NCI-H82 treated with DMSO at 0.1 percent for 48 hours (cell line): ENCODE measurements around the gene NFYC.

Experiments
- DNase-seq: peaks from one replicate; lab custom pipeline; 2025; ENCODE audit not compliant: unreplicated experiment; lab: John Stamatoyannopoulos, UW

NFYC gene

DNA sequence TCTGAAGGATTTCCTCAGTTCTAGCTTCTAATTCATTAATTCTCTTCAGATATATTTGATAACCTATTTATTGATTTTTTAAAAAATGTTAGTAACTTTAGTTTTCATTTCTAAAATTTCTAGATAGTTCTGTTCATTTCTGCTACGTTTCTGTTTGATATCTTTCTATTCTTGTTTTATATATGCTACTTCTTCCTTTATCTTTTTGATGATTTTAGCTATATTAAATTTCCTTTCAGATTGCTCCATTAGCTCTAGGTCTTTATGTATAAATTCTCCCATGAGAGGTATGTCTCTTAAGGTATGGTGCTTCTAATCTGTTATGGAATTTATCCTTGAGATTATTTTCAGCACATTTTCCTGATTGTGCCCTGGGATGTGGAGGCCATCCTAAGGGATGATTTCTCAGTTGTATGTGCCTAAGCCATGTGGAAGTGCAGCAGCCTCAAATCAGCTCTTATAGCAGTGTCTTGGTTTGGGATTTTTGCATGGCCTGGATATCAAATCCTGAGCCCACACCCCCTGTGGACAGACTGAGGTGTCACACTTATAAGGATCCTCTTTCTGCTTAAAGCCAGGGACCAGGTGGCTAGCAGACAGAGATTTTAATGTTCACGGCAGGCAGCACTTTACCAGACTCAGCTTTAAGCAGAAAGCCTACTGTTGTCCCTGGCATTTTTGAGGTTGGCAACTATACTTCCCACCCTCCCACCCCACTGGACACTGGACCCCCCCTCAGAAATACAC lies 85.9 kb downstream of the NFYC start:
- DNase-seq: no peak

DNA sequence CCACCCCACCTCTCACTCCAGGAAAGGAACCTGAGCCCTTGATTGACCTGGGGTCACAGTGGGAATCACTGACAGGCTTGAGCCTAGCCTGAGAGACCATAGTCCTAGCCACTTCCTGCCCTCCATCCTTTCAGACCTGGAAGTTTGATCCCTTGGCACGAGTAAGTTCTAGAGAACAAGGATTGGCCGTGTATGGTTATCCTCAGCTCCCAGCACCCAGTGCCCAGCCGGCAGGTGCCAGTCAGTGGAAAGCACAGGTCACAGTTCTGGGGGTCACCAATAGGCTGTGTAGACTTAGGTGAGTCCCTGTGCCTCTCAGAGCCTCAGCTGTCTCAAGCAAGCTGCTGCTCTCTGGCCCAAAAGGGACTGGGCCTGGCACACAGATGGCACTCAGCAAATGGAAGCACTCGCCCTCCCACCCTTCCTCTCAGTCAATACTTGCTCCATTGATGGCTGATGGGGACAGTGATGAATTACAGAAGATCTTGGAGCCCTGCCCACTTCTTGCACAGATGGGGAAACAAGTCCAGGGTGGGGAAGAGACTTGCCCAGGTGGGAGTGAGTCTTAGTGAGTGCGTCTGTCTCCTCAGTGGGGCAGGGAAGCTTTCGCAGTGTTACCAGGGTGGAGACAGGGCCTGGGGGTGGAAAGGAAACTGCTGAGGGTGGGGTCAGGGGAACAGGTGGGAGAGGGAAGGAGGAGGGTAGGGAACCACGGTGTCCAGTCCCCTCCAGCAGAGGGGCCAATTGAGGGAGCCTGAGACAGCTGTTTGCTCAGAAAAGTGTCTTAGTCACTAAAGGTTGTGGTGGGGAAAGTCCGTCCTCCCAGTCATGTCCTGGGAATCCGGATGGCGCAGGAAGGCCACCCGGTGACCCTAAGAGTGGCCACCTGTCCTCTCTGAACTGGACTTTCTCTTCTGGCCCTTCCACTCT lies 89.4 kb downstream of the NFYC start:
- no peak for DNase-seq

DNA sequence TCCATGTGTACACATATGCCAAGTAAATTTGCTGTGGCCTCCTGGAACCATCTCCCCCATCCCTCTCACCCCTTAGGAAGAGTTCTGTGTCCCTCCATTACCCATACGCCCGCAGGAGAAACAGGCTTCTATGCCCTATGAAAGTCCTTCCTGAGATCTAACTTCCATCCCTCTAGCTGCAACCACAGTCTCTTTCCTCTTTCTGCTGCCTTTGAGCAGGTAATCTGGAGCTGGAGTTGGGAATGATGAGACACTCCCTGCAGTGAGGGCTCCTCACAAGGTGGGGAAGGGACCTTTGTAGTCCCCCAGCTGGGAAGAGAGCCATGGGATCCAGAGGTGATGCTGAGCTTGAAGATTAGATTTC lies 90.1 kb downstream of the NFYC start:
- no peak for DNase-seq

DNA sequence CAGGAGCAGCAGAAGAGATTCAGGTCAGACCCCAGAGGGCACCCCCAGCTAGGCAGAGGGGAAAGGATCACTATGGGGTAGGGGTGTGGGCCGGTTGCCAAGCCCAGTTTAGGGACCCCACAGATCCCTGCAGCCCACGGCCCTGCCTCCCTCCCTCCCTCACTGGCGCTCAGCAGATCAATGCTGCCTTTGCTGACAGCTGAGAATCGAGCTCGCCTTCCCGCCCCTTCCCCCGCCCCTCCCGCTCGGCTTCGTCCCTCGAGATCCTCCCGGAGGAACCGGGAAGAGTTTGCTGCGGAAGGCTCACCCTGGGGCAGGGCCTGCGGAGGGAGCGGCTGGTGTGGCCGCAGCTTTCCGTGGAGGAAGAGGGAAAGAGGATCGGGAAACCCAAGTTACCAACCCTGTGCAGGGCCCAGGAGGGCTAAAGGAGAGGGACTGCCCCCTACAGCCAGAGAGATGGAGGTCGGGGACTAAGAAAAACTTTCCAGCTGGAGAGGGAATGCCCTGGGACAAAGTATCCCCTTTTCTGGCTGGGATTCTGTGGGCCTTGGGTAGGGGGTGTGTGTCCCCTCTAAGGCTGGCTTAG lies 91.0 kb downstream of the NFYC start:
- peak; percentile 30 for DNase-seq

DNA sequence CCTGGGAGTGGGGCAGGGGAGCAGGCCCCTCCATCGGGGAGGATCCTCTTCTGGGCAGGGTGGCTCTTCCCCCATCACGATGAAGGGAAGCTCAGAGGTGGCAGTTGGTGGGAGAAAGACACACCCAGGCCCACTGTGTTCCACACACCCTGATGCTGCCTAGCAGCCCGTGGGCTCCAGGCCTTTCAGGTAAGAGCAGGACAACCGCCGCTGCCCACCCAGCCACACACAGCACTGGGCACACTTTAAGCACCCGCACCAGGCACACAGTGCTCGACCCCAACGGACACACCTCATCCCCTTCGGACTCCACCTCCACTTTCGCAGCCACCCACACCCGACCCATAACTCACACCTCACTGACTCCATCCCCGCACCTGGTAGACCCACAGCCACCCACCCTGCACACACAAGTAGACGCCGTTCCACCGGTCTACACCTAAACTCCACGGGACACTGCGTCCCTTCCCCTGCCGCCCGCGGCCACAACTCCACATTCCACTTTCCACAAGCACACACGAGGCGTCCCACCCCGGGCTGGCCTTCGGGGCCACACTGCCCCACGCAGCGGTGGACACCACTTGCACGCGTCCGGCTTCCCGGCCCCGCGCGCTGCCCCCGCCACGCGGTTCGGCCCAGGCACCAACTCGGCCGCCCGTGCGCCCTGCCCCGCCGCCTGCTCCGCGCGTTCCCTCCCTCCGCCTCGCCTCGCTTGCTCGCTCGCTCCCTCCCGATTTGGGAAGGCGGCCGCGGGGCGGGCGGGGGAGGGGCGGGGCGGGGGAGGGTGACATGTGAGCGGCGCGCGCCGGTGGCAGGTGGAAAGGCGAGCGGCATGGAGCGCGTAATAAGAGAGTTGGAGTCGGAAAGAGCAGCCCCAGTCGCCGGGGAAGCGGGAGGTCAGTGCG lies 91.7 kb downstream of the NFYC start, which contains the start of gene KCNQ4:
Gene KCNQ4, plus strand, starts transcription at position 787 of the 905 bp plus-strand sequence. CDS start 307 bp downstream, outside the sequence.
- no peak for DNase-seq

DNA sequence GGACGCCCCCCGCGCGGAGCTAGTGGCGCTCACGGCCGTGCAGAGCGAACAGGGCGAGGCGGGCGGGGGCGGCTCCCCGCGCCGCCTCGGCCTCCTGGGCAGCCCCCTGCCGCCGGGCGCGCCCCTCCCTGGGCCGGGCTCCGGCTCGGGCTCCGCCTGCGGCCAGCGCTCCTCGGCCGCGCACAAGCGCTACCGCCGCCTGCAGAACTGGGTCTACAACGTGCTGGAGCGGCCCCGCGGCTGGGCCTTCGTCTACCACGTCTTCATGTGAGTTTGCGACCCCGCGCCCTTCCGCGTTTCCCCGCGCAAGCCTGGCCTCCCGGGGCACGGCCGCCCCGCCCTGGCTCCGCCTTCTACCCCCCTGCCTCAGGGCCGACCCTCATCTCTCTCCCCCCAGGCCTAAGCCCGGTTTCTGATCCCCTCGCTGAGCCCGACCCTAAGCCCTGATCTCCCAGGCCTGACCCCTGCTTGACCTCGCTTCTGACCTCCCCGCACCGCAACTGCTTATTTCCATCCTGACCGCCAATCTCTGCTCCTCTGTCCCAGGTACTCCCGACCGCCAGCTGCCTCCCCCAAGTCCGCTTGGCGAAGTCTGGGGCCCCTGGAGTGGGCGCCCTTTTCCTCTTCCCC lies 92.8 kb downstream of the NFYC start:
- DNase-seq: no peak

DNA sequence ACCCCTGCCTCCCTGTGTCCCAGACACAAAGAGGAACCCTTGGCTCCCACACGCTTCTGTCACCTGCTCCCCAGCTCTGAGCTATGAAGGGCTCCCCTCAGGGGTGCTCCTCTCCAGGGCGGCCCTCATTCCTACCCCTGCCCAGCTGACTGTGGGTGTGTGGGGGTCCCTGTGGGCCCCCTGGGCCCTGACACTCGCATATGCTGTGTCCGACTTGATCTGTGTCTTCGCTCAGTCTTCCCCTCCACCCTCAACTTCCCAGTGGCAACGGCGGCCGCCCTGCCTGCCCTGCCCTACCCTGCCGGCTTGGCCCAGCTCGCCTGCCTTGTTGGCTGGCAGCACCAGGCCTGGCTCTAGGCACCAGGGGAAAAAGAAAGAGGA lies 93.3 kb downstream of the NFYC start:
- no peak for DNase-seq

DNA sequence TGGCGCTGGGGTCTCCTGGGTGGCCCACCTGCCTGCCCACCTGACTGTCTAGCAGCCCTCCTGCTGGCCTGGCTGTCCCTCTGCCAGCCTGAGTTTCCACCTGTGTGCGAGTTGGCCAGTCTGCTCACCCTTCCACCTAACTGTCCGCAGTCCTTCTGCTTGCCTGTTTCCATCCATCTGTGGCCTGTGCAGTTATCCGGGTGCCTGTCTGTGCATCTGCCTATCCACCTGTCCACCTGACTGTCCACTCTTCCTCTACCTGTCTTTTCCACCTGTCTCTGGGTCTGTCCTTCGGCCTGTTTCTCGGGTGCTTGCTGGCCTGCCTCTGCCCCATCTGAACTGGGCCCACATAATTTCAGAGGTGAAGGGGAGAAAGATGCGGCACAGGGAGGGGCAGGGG lies 93.9 kb downstream of the NFYC start:
- no peak for DNase-seq

DNA sequence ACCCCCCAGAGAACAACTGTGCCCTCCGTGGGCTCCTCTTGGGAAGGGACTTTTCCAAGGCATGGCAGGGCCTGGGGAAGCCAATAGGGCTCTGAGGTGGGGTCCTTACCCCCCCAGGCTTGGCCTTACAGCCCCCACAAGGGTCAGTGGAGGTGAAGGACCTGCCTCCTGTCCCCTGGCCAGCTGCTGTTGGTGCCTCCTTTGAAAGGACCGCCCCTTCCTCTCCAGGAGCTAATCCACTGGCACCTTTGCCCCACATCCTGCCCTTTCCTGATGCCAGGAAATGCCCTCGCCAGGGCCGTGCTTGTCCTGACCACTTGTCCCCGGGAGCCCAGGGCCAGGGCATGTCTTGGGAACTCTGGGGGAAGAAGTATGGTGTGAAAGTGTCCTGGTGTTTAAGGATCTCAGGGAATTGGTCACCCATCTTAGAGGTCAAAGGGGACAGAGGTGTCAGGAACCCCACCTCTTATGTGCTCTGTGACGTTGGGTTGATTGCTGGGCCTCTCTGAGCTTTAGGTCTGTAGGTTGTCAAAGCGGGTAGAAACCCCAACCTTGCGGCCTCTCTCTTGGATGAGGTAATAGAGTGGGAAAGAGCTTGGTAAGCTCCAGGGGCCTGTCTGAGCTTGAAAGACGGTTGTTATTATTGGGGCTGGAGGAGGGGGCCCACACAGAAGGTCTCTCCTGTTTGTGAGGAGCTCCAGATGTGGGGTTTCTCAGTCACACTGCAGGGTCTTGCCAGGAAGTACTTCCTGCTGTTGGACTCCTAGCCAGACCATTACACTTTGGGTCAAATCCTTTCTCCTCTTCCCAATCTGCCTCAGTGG lies 94.9 kb downstream of the NFYC start:
- DNase-seq: no peak

DNA sequence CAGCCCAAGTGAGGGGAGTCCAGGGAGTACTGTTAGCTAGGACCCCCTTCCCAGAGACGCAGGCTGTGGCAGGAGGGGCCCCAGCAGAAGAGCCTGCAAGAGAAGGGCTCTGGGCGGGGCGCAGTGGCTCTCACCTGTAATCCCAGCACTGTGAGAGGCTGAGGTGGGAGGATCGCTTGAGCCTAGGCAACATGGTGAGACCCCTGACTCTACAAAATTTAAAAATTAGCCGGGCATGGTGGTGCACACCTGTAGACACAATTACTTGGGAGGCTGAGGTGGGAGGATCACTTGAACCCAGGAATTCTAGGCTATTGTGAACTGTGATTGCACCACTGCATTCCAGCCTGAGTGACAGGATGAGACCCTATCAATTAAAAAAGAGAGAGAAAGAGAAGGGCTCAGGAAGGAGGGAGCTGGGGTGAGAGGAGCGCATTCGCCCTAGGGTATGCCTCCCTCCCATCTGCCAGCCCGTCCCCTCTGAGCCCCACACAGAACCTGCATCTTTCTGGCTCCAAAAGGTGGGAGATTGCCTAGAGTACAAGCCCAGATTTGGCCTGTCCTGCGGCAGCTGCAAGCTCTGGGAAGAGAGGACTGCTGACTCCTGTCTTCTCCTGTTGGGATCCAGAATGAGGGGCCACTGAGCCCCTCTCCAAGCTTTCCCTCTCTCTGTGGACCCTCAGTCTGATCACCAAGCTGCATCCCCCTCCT lies 95.6 kb downstream of the NFYC start:
- no peak for DNase-seq

DNA sequence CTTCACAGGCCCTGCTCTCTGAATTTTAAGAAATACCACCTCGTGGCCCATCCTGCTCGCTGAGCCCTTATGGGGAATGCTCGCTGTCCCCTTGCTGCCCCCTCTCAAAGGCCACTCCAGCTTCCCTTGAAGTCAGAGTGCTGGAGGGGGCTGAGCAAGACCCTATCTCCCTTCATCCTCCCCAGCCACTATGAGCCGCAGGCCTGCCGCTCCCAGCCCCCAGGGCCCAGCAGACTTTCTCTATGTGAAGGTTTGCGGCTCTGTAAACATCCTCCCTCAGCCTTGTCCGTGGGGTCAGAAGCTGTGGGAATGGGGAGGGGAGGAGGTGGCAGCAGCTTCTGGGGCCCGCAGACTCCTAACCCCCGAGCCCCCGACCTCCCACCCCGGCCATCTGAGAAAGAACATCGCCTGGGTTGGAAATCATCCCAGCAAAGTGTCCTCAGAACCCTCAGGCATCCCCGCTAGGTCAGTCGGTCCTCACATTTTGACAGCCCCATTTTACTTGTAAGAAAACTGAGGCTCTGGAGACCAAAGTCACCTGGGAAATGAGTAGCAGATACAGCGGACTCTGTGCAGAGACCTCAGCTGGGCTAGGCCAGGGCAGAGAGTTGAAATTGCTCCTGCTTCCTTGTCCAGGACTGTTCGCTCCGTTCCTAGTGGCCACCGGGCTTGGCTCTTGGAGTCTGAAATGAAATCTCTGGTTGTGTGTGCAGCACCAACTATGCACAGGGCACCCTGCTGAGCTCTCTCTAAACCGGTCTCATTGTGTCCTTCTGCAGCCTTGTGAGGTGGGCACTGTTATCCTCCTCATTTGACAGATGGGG lies 96.4 kb downstream of the NFYC start:
- no peak for DNase-seq

DNA sequence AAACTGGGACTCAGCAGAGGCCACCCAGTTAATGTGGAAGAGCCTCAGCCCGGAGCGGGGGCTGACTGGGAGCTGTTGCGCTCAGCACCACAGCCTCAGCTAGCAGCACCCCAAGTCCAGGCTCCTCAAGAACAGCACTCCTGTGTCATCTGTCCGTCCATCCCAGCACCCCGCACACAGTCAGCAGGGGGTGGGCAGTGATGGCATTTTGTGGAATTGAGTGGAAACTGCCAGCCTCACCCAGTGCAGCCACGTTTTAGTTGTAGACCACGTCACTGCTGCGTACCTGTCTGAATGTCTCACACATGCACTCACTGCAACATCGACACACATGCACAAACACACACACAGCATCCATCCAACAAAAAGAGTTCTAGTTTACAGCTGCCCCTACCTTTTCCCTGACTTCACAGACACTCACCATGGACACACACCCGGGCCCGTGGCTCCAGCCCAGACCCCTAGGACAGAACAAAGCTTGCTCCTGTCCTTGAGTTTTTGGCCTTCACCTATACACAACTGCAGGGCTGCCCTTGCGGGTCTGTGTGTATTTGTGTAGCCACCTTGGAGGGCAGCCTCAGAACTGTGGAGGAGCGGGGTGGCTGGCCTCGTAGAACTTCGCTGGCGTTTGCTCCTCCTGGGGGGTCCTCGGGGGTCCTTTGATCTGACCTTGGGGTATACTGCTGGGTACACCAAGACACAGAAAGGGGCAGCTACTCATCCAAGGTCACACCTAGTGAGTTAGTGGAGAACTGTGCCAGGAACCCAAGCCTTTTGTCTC lies 97.2 kb downstream of the NFYC start:
- no peak for DNase-seq

DNA sequence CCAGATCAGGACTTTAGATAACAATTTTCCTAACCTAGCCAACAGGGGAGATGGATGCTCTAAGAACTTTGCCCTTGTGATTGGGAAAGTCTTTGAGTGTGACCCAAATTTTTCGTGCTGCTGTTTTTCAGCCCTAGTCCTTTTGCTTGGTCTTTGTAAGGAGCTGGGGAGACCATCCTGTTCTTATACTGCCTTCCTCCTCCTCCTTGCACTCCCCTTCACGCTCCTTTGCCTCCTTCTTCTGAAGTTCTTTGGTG lies 97.8 kb downstream of the NFYC start:
- no peak for DNase-seq

DNA sequence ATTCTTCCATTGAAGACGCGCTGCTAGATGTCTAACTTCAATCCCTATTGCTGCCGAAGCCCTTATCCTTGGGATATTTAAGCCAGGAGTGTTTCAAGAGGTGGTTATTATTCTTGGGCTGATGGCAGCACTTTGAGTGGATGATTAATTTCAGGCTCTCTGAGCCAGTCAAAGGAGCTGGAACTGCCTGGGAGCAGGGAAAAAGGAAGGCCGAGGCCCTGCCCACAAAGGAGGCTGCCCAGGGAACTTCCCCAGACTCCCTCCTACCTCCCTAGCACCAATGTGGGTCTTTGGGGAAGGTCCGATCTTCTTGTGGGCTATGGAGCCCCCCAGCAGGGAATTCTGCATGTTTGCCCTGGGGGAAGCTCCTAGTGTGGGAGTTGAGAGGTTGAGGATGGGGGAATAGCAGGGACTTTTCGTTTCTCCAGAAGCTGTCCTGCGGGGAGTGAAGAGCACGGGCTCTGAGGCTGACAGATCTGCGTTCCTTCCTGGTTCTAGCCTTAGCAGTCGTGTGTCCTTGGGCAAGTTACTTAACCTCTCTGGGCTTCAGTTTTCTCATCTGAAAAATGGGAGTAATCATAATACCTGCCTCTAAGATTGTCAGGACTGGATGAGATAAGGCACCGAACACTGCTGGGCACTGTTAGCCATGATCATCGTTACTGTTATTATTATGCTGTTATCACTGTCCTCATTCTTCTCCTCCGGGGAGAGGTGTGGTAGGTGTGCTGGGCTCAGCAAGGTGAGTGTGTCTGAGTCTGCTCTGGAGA lies 98.3 kb downstream of the NFYC start:
- no peak for DNase-seq

DNA sequence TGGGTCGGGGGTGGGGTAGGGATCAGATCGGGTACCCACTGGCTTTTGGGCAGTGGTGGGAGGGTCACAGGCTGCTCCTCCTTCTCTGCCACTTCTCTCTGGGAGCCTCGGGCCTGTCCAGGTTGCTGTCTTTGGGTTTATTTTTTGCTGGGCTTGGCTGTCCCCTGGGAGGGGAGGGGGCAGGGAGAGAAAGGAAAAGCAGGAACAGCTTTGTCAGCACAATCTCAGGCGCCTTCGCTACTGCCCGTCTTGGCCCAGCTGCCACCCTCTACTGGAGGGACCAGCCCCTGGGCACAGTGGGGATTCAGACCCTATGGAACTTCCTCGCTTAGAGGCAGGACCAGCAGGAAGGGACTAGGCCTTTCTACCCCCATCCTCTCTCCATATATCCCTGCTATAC lies 100.5 kb downstream of the NFYC start:
- no peak for DNase-seq

DNA sequence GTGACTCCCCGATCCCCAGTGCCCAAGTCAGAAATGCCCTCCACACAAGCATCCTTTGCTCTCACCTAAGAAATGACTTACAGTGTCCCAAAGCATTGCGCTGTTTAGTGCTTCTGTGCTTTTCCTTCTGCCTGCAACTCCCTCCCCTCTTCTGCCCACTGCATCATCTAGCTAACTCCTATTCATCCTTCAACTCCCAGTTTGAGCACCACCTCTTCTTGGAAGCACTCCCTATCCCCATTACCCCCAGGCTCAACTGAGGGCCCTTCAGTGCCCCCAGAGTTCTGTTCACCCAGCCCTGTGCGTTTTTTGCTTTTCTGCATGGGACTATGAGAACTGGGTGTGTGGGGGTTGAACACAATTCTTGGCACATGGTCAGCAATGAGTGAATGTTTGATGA lies 102.1 kb downstream of the NFYC start:
- DNase-seq: no peak

DNA sequence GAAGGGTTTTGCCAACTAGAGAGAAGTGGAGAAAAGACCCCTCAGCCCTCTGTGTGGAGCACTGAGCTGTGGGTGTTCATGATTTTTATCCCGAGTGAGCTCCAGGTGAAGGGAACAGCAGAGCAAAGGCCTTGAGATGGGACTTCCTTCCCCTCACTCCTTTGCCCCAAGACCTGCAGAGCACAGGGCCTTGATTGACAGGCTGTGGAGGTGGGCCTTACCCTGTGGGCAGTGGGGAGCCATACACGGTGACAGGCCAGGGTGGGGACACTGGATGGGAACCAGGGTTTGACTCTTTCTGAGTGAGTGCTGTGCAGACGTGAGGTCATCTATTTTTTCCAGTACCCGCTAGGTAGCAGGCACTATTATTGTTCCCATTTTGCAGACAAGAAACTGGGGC lies 102.5 kb downstream of the NFYC start:
- no peak for DNase-seq
